Caco-2 (cell line): Measurements from ENCODE around the gene GPRIN3. TPM values are rescaled to one million over a fixed set of nuclear protein-coding genes. Genes with fewer than 3 reads are reported as not detected.

Experiments used
- BruUV-seq: library from RNA; stranded (reverse); fragments of 400-500 nt; replicated peaks from 2 replicates; lab custom pipeline; 2021; lab: Mats Ljungman, UMichigan
- CTCF ChIA-PET: fragments of 300-600 bp; sonication (Branson Sonifier 250); formaldehyde crosslinking; loops from one replicate; lab custom pipeline; 2022; ENCODE audit warnings: antibody characterized with exemption; lab: Charles Lee
- POLR2A ChIA-PET: fragments of 300-600 bp; sonication (Branson Sonifier 250); formaldehyde crosslinking; loops from one replicate; lab custom pipeline; 2022; ENCODE audit warnings: antibody characterized with exemption; lab: Charles Lee
- DNase-seq, 2 experiments: peaks; one replicate each; pipeline versions ENCODE4 v3.0.0 to v3.0.0-alpha.2; 2020 to 2022
- H3K27me3 ChIP-seq: replicated peaks from 2 replicates; pipeline ENCODE4 v1.6.0; 2011; ENCODE audit warnings: low read length; ENCODE audit not compliant: control insufficient read depth, insufficient read depth
- H3K36me3 ChIP-seq: 2 replicates; pipeline ENCODE4 v1.5.1; 2011; ENCODE audit warnings: low read length; ENCODE audit not compliant: control insufficient read depth, insufficient read depth
- H3K4me1 ChIP-seq: fragments of 250-450 bp; sonication (Bioruptor Pico); 2 replicates; pipeline ENCODE4 v1.5.1; 2020; ENCODE audit warnings: mild to moderate bottlenecking
- H3K4me3 ChIP-seq: 2 replicates; pipeline ENCODE4 v1.5.1; 2011; ENCODE audit warnings: low read depth, mild to moderate bottlenecking, control low read depth, low read length
- H3K9me3 ChIP-seq: fragments of 250-450 bp; sonication (Bioruptor Pico); 2 replicates; pipeline ENCODE4 v1.5.1; 2020; ENCODE audit warnings: mild to moderate bottlenecking, moderate library complexity
- H3K27ac Mint-ChIP-seq: one replicate; pipeline ENCODE4 v1.8.0; 2022; ENCODE audit warnings: mixed read lengths; ENCODE audit not compliant: unreplicated experiment
- H3K27me3 Mint-ChIP-seq: one replicate; pipeline ENCODE4 v1.8.0; 2022; ENCODE audit warnings: mixed read lengths; ENCODE audit not compliant: insufficient read depth, unreplicated experiment
- H3K36me3 Mint-ChIP-seq: one replicate; pipeline ENCODE4 v1.8.0; 2022; ENCODE audit warnings: mild to moderate bottlenecking, mixed read lengths; ENCODE audit not compliant: insufficient read depth, unreplicated experiment
- H3K4me1 Mint-ChIP-seq: one replicate; pipeline ENCODE4 v1.8.0; 2022; ENCODE audit warnings: low read depth, mixed read lengths; ENCODE audit not compliant: unreplicated experiment
- H3K4me3 Mint-ChIP-seq: one replicate; pipeline ENCODE4 v1.8.0; 2022; ENCODE audit warnings: mild to moderate bottlenecking, moderate library complexity, mixed read lengths; ENCODE audit not compliant: unreplicated experiment
- H3K9me3 Mint-ChIP-seq: one replicate; pipeline ENCODE4 v1.8.0; 2022; ENCODE audit warnings: mixed read lengths; ENCODE audit not compliant: unreplicated experiment
- CTCF ChIP-seq, 2 experiments: fragments of 200-600 bp in 1 of 2; IDR thresholded peaks; 1 replicate in 1 of 2; 2 replicates in 1 of 2; pipeline versions ENCODE4 v1.5.1 to v1.8.0; 2011 to 2022; ENCODE audit warnings: antibody characterized with exemption in 1 of 2, control low read depth in 1 of 2, inconsistent platforms in 1 of 2, low read depth in 1 of 2, low read length in 1 of 2, mild to moderate bottlenecking in 1 of 2, moderate library complexity in 1 of 2; ENCODE audit not compliant: insufficient read depth in 1 of 2, severe bottlenecking in 1 of 2, unreplicated experiment in 1 of 2
- intact Hi-C: fragments of 100-400 bp; cut with micrococcal nuclease; formaldehyde crosslinking; loops from one replicate; pipeline ENCODE4 v1.10.0; 2022; ENCODE audit not compliant: unreplicated experiment
- total RNA-seq: library from RNA; stranded (reverse); gene quantifications from 2 replicates; pipeline ENCODE4 v1.2.3, GENCODE V29; 2022

The GPRIN3 gene
- total RNA-seq, 1 experiment from 2014 or later = 0.02 TPM

- intact Hi-C loops = no loop called here
- CTCF ChIA-PET = no interaction called here
- H3K27me3 Mint-ChIP-seq = peaks cover 10% of the 10 kb centered on the region
- no peaks in the 10 kb centered on the region for H3K36me3 Mint-ChIP-seq
- TF ChIP-seq CTCF (IDR thresholded peaks at IDR 0.05; ENCODE audit: insufficient read depth in 1 of 2, low read depth in 1 of 2, low read length in 1 of 2, severe bottlenecking in 1 of 2, unreplicated experiment in 1 of 2) = no peak
- no peaks in the 10 kb centered on the region for H3K9me3 Mint-ChIP-seq
- H3K4me1 Mint-ChIP-seq = no peaks in the 10 kb centered on the region
- no TSS peak for BruUV-seq
- no peak overlapping the region for H3K27ac Mint-ChIP-seq
- Histone ChIP-seq H3K4me3 (no peak overlapping the region), H3K4me1 (no peaks in the 10 kb centered on the region), H3K27me3 (no peaks in the 10 kb centered on the region), H3K9me3 (no peaks in the 10 kb centered on the region), H3K36me3 (no peaks in the 10 kb centered on the region)
- no peak overlapping the region for H3K4me3 Mint-ChIP-seq
- DNase-seq = no peak
- POLR2A ChIA-PET = no interaction called here
Measured at GRCh38 chr4:89288430-89288829, 19.2 kb downstream of the GPRIN3 start.

GRCh38 chr4:89287945-89288344 is 19.7 kb downstream of the GPRIN3 start:
- TF ChIP-seq CTCF (IDR thresholded peaks at IDR 0.05; ENCODE audit: insufficient read depth in 1 of 2, low read depth in 1 of 2, low read length in 1 of 2, severe bottlenecking in 1 of 2, unreplicated experiment in 1 of 2) = no peak
- Histone ChIP-seq H3K27me3 (no peaks in the 10 kb centered on the region), H3K36me3 (no peaks in the 10 kb centered on the region), H3K9me3 (no peaks in the 10 kb centered on the region), H3K4me1 (no peaks in the 10 kb centered on the region), H3K4me3 (no peak overlapping the region)
- Mint-ChIP-seq H3K4me1 (no peaks in the 10 kb centered on the region), H3K4me3 (no peak overlapping the region), H3K27me3 (peaks cover 10% of the 10 kb centered on the region), H3K9me3 (no peaks in the 10 kb centered on the region), H3K36me3 (no peaks in the 10 kb centered on the region), H3K27ac (no peak overlapping the region)
- CTCF ChIA-PET = no interaction called here
- BruUV-seq = no TSS peak
- no peak for DNase-seq
- POLR2A ChIA-PET = no interaction called here
- intact Hi-C loops = no loop called here

- Mint-ChIP-seq H3K4me1 (no peaks in the 10 kb centered on the region), H3K4me3 (no peak overlapping the region), H3K9me3 (no peaks in the 10 kb centered on the region), H3K27me3 (peaks cover 10% of the 10 kb centered on the region), H3K27ac (no peak overlapping the region), H3K36me3 (no peaks in the 10 kb centered on the region)
- no peak overlapping the region for H3K4me3 ChIP-seq
- TF ChIP-seq CTCF (IDR thresholded peaks at IDR 0.05; ENCODE audit: insufficient read depth in 1 of 2, low read depth in 1 of 2, low read length in 1 of 2, severe bottlenecking in 1 of 2, unreplicated experiment in 1 of 2) = no peak
- DNase-seq = no peak
- ChIA-PET POLR2A (no interaction called here), CTCF (no interaction called here)
- no TSS peak for BruUV-seq
- no peaks in the 10 kb centered on the region for H3K27me3 ChIP-seq
- no peaks in the 10 kb centered on the region for H3K36me3 ChIP-seq
- H3K9me3 ChIP-seq = no peaks in the 10 kb centered on the region
- no peaks in the 10 kb centered on the region for H3K4me1 ChIP-seq
- intact Hi-C loops = no loop called here
Measured at GRCh38 chr4:89285745-89286144, 21.9 kb downstream of the GPRIN3 start.
